Measurements from ENCODE around the gene NCF4.

DNA sequence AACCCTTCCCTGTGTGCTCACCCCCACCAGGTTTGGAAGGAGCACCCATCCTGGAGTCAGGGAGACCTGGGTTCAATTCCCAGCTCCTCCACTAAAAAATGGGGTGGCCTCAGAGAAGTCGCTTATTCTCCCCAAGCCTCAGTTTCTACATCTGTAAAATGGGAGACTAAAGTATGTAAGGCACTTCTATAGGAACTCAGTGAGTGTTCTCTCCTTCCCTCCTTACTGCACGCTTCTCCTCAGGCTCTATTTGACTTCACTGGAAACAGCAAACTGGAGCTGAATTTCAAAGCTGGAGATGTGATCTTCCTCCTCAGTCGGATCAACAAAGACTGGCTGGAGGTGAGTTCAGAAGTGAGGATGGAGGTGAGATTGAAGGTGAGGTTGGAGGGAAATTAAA, 11.3 kb downstream of the NCF4 start:
- TF ChIP-seq POLR2AphosphoS5 (IDR thresholded peaks at IDR 0.05; ENCODE audit: low read depth, low read length) (no peak), TAF1 (IDR thresholded peaks at IDR 0.05; ENCODE audit: borderline replicate concordance, low read depth, low read length) (no peak)
